Astrocyte of the spinal cord (primary cell): ENCODE results near the gene SDF4.
A peak's percentile ranks its signal among the peaks of the same experiment; 100 is the strongest.

Experiments used
- DNase-seq: peaks from one replicate; pipeline ENCODE4 v3.0.0; 2011; ENCODE audit warnings: low read depth, low spot score
- H3K4me3 ChIP-seq: 2 replicates; pipeline ENCODE4 v1.5.1; 2011; ENCODE audit warnings: low read depth, mild to moderate bottlenecking, low read length, moderate library complexity
- CTCF ChIP-seq: IDR thresholded peaks from 2 replicates; pipeline ENCODE4 v1.5.1; 2012; ENCODE audit warnings: low read depth, mild to moderate bottlenecking, low read length, inconsistent platforms
- in situ Hi-C: cut with HindIII; loops from 2 replicates; pipeline ENCODE4 v1.10.0; 2017; ENCODE audit warnings: low sequenced_read_pairs

The SDF4 gene

DNA sequence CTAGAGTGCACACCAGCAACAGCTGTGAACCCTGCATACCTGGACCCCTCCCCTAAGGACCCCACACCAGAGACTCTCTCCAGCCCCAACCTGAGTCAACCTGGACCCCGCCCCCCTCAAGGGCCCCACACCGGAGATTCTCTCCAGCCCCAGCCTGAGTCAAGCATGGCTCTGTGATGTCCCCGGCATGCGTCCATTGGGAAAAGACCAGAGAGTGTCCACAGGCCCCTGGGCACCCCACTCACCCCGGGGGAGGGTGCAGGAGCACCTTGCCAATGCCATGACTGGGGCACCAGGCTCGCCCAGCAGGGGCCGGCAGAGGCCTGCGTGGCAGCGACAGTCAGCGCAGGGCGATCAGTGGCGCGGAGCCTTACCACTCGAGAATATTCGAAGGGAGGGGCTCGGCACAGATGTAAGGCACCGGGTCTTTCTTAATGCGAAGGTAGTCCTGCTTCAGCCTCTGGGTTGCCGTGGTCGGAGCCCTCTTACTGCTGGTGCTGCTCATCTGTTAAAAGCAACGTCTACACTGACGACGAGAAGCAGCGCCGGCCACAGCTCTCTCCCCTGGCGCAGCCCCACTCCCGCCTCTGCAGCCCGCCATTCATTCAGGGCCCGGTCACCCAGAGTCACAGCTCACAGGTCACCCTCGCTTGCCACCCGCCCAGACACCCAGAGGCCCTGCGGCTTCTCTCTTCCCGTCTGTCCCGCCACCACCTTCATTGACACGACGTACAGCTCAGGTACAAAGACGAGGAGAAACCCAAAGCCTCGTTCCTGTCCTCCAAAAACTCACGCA is 35.9 kb upstream of the SDF4 start:
- H3K4me3 ChIP-seq, result no peak overlapping the region
- in situ Hi-C loops, result no loop called here
- no peak for DNase-seq
- TF ChIP-seq CTCF, result no peak

GRCh38 chr1:1264868-1265272 is 33.1 kb upstream of the SDF4 start:
- in situ Hi-C loops, result no loop called here
- H3K4me3 ChIP-seq, result no peak overlapping the region
- TF ChIP-seq CTCF, result peak; percentile 60
- peak; percentile 95 for DNase-seq

- in situ Hi-C loops, result no loop called here
- no peak for DNase-seq
- no peak for TF ChIP-seq CTCF
- no peak overlapping the region for H3K4me3 ChIP-seq
Measured at GRCh38 chr1:1264026-1264425, 32.2 kb upstream of the SDF4 start.

DNA sequence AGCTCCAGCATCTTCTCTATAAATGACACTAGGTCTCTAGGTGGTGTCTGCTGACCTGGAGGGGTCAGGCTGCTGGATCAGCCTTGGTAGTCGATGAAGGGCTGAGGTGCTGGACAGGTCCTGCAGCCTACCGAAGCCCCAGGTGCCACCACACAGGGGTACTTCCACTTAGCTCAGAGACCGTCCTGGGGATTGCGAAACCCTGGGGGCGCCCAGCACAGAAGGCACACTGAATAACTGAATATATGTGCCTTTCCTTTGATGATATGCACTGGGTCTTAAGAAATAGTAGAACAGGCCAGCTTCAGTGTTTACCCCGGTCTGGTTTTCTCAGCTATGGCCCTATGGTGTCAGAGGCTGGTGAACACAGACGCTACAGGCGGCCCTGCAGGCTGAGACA is 31.0 kb upstream of the SDF4 start:
- no peak overlapping the region for H3K4me3 ChIP-seq
- in situ Hi-C loops, result no loop called here
- DNase-seq, result no peak
- TF ChIP-seq CTCF, result no peak

DNA sequence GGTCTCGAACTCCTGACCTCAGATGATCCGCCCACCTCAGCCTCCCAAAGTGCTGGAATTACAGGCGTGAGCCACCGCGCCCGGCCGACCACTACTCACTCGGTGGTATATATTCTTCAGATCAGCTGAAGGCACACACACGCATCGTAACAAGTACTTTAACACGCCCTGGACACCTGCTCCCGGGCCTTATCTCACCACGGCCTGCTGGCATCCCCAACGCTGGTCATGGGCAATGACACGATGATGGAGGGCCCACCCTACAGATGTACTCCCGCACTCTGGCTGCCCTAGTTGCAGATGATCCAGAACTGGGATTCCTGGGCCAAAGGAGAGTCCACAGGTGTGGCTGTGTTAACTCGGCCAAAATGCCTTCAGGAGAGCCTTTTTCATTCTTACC is 30.3 kb upstream of the SDF4 start:
- DNase-seq, result no peak
- no peak for TF ChIP-seq CTCF
- no peak overlapping the region for H3K4me3 ChIP-seq
- in situ Hi-C loops, result no loop called here

GRCh38 chr1:1260843-1261560 is 29.2 kb upstream of the SDF4 start:
- H3K4me3 ChIP-seq, result no peak overlapping the region
- in situ Hi-C loops, result no loop called here
- DNase-seq, result no peak
- no peak for TF ChIP-seq CTCF
